ENCODE results near the gene PPM1B. TPM values are rescaled to one million over a fixed set of nuclear protein-coding genes. Genes with fewer than 3 reads are reported as not detected.

Gene PPM1B
- total and polyA plus RNA-seq, 9 of the 15 experiments (the other 6 are each of a cell fraction or from before 2014, with no cell fraction given) = 8.9 to 44.0 (median 28.6) TPM

- TF ChIP-seq AFF1 (IDR thresholded peaks at IDR 0.05; ENCODE audit: low read depth in 1 of 2, partially characterized antibody in 2 of 2) (peak in 1 of 2 experiments; percentile 67), ZNF24 (IDR thresholded peaks at IDR 0.05) (no peak), ZC3H8 (IDR thresholded peaks at IDR 0.05) (no peak), BRCA1 (IDR thresholded peaks at IDR 0.05) (no peak), BRCA1 (CRISPR knock-in tag; IDR thresholded peaks at IDR 0.05) (no peak), SMAD3 (CRISPR knock-in tag; conservative IDR thresholded peaks at IDR 0.05) (no peak), E2F6 (IDR thresholded peaks at IDR 0.05; ENCODE audit: borderline replicate concordance in 1 of 2, extremely low read depth in 1 of 2, insufficient read depth in 1 of 2, insufficient read length in 1 of 2, low read depth in 1 of 2, low read length in 1 of 2, poor library complexity in 1 of 2, severe bottlenecking in 1 of 2) (peak; percentile 86 to 92), TAF15 (IDR thresholded peaks at IDR 0.05; ENCODE audit: low read depth, low read length) (no peak), THAP12 (CRISPR knock-in tag; IDR thresholded peaks at IDR 0.05) (0 out of 2 replicates have a peak, but pooled peaks have one; percentile 26), ZNF76 (CRISPR knock-in tag; IDR thresholded peaks at IDR 0.05; ENCODE audit: borderline replicate concordance) (no peak), BDP1 (IDR thresholded peaks at IDR 0.05; ENCODE audit: insufficient read depth, insufficient read length) (no peak), FOXA3 (CRISPR knock-in tag; conservative IDR thresholded peaks at IDR 0.05 in 1 of 2, IDR thresholded peaks at IDR 0.05 in 1 of 2) (no peak), TRIM25 (IDR thresholded peaks at IDR 0.05; ENCODE audit: borderline replicate concordance) (no peak), SETDB1 (IDR thresholded peaks at IDR 0.05; ENCODE audit: low read length) (no peak), RBFOX2 (IDR thresholded peaks at IDR 0.05; ENCODE audit: low read depth, low read length) (peak; percentile 80)
- TF ChIP-seq, protein P1, sequence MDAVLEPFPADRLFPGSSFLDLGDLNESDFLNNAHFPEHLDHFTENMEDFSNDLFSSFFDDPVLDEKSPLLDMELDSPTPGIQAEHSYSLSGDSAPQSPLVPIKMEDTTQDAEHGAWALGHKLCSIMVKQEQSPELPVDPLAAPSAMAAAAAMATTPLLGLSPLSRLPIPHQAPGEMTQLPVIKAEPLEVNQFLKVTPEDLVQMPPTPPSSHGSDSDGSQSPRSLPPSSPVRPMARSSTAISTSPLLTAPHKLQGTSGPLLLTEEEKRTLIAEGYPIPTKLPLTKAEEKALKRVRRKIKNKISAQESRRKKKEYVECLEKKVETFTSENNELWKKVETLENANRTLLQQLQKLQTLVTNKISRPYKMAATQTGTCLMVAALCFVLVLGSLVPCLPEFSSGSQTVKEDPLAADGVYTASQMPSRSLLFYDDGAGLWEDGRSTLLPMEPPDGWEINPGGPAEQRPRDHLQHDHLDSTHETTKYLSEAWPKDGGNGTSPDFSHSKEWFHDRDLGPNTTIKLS (IDR thresholded peaks at IDR 0.05; ENCODE audit: borderline replicate concordance, low read depth) = peak; percentile 77; the same call in 1 of the 2 replicates
Measured at GRCh38 chr2:44167908-44168680, 581 bp upstream of the PPM1B start (continued).

Data from K562 (cell line).